NOMO-1 (cell line): ENCODE results near the gene LCE1F.

Experiments
- DNase-seq, 2 experiments: peaks; one replicate each; lab custom pipeline; 2025; ENCODE audit not compliant: unreplicated experiment in 2 of 2; lab: John Stamatoyannopoulos, UW

LCE1F gene, protein sequence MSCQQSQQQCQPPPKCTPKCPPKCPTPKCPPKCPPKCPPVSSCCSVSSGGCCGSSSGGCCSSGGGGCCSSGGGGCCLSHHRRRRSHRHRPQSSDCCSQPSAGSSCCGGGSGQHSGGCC

GRCh38 chr1:152774875-152775274 lies at the start of gene LCE1F:
Gene LCE1F, plus strand, starts transcription at chr1:152775140. Its CDS starts 1,232 bp downstream, at chr1:152776372.
- DNase-seq = no peak

- DNase-seq = no peak
Measured at GRCh38 chr1:152725261-152725660, 49.7 kb upstream of the LCE1F start.

GRCh38 chr1:152728986-152729385 lies 46.0 kb upstream of the LCE1F start:
- DNase-seq = no peak

- DNase-seq = no peak
Measured at GRCh38 chr1:152735648-152736047, 39.3 kb upstream of the LCE1F start.

DNA sequence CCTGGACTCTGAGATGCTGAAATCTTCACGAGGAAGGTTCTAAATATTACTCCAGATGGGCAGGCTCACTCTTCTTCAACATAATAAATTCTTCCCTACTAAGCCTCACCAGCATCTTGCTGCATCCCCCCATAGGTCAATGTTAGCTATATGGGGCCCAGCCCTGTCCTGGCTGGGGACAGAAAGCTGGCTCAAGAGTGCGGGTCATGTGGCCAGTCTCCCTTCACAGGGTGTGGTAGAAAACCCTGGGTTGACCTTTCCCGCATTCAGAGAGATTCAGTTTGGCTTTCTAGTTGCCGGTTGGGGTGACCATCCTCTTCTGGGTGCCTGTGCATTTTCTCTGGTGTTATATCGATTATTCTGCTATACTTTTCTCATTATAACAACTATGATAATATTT lies 36.9 kb upstream of the LCE1F start:
- DNase-seq = no peak

GRCh38 chr1:152739841-152740240 lies 35.1 kb upstream of the LCE1F start:
- no peak for DNase-seq

- no peak for DNase-seq
Measured at GRCh38 chr1:152741656-152742055, 33.3 kb upstream of the LCE1F start.

GRCh38 chr1:152743371-152744145 lies 31.4 kb upstream of the LCE1F start:
- no peak for DNase-seq

GRCh38 chr1:152745289-152745704 lies 29.6 kb upstream of the LCE1F start:
- peak in 1 of 2 experiments; percentile 22 for DNase-seq

GRCh38 chr1:152745765-152746444 lies 29.0 kb upstream of the LCE1F start:
- no peak for DNase-seq

DNA sequence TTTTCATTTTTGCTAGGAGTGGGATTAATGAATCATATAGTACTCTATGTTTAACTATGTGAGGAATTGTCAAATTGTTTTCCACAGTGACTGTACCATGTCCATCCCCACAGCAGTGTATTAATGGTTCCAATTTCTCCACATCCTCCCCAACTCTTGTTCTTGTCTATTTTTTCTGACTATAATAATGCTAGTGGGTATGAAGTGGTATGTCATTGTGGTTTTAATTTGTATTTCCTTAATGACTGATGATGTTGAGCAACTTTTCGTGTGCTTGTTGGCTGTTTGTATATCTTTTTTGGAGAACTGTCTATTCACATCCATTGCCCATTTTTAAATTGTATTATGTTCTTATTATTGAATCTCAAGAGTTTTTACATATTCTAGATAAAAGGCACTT lies 27.1 kb upstream of the LCE1F start:
- DNase-seq = no peak

DNA sequence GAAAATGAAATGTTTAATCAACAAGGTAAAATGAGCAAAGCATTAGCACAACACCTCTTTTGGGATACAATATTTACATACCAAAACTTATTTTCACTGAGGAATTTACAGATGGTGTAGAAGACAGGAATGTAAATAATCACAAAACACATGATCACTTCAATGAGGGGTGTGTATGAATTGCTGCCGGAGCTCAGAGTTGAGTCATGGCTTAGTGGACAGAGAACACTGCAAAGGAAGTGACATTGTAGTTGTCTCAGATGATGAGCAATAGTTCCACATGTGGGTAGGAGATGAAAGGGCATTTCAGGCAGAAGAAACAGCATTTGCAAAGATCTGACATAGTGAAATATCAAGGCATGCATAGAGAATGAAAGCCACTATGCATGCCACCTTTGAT lies 22.7 kb upstream of the LCE1F start:
- no peak for DNase-seq

- no peak for DNase-seq
Measured at GRCh38 chr1:152753586-152753985, 21.4 kb upstream of the LCE1F start.

- DNase-seq = no peak
Measured at GRCh38 chr1:152756872-152757271, 18.1 kb upstream of the LCE1F start.

- DNase-seq = no peak
Measured at GRCh38 chr1:152757747-152758146, 17.2 kb upstream of the LCE1F start, which contains the start of gene KPRP. Gene KPRP, plus strand, starts transcription at chr1:152758025. Its CDS starts 1,564 bp downstream, at chr1:152759589.

DNA sequence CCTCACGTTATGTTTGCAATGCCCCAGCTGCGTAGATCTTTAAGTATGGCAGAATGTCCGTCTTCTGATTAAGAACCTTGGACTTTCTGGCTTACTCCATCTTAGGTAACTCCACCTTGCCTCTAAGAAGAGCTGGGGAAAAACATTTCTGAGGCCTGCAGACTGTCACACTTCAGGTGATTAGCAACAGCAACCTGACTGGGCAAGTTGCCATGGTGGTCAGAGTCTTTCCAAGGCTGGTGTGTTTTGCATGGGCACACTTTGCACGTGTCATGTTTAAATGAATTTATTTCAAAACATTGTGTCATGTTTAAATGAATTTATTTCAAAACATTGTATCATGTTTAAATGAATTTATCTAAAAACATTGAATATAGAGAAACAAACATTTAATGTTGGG lies 16.3 kb upstream of the LCE1F start:
- DNase-seq = no peak

DNA sequence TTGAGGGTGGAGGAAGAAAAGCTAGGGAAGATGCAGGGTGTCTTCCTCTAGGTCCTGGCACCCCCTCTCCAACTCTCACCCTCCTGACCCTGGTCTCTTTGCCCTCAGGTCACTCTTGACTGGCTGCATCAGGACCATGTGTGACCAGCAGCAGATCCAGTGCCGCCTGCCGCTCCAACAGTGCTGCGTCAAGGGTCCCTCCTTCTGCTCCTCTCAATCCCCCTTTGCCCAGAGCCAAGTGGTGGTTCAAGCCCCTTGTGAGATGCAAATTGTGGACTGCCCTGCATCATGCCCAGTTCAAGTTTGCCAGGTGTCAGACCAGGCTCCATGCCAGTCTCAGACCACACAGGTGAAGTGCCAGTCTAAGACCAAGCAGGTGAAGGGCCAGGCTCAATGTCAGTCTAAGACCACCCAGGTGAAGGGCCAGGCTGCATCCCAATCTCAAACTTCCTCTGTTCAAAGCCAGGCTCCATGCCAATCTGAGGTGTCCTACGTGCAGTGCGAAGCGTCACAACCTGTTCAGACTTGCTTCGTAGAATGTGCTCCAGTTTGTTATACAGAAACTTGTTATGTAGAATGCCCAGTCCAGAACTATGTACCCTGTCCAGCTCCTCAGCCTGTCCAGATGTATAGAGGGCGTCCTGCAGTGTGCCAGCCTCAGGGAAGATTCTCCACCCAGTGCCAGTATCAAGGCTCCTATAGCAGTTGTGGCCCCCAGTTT lies 15.3 kb upstream of the LCE1F start:
- no peak for DNase-seq

- no peak for DNase-seq
Measured at GRCh38 chr1:152760551-152761190, 14.3 kb upstream of the LCE1F start.

DNA sequence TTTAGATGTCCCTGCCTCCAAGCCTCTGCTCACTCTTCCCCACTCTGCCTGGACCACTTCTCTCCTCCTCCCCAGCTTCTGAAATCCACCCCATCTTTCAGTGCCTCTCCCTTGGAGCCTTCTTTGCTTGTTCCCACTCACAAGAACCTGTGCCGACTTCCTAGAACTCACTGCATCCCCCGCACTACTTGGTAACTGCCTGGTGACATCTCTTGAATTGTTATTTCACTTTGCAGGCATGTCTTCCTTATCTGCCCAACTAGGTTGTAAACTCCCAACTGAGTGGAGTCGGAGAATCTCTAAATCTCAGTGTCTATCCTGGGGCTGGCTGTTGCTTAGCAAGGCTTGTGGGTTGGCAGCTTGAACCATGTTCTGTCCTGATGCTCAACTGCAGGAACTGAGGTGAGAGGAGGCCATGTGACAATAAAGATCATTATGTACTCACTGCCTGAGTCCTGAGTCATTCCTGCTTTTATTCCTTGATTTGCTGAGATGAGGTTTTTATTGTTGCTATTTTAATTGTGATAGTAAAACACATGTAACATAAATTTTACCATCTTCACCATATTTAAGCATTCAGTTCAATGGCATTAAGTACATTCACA lies 13.2 kb upstream of the LCE1F start:
- DNase-seq = no peak

DNA sequence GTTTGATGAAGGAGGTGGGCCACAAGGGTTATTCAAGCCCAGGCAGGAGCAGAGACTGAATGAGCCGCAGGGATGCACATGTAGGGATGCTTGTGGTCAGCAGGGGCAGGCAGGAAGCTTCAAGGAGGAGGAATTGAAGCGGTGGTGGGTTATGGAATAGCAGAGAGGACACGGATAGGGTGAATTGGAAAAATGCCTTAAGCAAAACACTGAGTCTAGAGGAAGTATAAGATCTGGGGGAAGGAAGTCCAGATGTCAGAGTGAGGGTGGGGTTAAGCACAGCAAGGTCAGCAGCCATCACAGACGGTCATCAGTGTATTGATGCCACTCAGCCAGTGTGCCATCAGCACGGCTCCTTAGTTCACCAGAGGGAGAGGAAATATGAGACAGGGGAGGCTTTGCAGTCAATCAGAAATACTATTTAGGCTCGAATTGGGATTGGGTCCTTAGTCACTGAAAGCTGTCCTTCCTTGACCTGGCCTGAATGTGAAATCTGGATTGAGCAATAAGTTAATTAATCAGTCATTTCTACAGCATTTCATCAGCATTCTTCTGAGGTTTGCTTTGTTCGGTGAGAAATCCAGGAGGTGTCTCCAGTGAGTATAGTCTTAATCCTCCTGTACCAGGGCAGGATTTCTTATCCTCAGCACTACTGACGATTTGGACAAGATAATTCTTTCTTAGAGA lies 6.0 kb upstream of the LCE1F start:
- no peak for DNase-seq
